Dermis blood vessel endothelial cell (primary cell): ENCODE measurements around the gene PGGHG. TPM values are rescaled to one million over a fixed set of nuclear protein-coding genes. Genes with fewer than 3 reads are reported as not detected.

ENCODE experiments used
- DNase-seq: peaks from one replicate; pipeline ENCODE4 v3.0.0; 2010
- total RNA-seq: library from RNA; depleted of rRNA; stranded (reverse); fragments of >200 nt; gene quantifications from 2 replicates; pipeline ENCODE4 v1.2.3, GENCODE V29; 2014

Gene PGGHG
- total RNA-seq, 1 donor from 2014 or later, result 28.4 TPM

DNA sequence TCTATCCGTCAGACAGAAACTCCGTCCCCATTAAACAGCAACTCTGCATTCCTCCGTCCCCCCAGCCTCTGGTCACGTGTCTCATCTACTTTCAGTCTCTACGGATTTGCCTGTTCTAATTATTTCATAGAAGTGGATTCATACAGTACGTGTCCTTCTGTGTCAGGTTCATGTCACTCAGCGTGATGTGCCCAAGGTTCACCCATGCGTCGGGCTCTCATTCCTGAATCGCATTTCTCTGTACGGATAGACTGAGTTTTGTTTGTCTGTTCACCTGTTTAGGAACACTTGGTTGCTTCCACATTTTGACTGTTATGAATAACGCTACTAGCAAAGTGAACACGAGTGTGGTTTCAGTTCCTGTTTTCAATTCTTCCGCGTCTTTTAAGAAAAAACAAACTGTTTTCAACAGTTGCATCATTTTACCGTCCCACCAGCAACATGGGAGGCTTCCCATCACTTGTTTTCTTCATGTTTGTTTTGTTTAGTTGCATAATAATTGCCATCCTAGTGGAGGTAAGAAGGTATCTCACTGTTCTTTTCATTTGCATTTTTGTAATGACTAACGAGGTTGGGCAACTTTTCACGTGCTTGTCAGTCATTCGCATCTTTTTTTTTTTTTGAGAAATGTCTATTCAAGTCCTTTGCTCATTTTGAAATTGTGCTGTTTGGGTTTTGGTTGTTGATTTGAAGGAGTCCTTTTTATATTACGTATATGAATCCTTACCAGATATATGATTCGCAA lies 19.6 kb upstream of the PGGHG start:
- DNase-seq, result no peak

DNA sequence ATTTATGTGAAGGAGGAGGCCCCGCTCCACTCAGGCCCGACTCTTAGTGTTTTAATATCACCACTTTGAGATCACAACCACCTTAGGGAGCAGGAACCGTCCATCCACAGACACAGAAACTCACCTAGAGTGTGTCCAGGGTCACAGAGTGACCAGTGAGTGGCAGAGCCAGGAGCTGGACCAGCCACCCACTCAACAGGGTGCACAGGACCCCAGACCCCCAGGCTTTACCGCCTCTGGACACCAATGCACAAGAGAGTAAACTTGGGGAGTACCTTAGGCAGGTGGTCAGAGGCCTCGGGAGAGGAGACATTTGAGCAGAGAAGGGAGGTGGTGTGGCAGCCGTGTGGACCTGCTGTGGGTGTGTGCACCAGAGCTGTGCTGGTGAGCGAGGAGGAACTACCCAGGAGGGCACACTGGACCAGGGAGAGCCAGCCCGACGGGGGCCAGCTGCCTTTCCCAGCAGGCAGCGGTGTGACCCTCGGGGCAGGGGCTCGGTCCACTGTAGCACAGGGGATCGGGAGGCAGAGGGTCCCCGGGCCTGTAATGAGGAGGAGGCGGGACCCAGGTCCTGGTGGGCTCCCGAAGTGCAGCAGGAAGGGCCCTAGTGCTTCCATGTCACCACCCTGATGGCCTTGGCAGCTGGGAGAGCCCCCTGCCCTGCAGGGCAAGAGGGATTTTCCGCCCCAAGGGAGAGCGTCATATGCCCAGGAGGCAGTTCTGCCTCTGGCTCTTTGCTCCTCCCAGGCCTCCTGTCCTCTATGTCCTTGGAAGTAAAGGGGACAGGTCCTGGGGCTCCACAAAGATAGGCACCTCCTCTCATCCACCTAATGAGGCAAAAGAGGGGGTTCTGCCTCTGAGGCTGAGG lies 18.2 kb upstream of the PGGHG start:
- DNase-seq, result no peak

DNA sequence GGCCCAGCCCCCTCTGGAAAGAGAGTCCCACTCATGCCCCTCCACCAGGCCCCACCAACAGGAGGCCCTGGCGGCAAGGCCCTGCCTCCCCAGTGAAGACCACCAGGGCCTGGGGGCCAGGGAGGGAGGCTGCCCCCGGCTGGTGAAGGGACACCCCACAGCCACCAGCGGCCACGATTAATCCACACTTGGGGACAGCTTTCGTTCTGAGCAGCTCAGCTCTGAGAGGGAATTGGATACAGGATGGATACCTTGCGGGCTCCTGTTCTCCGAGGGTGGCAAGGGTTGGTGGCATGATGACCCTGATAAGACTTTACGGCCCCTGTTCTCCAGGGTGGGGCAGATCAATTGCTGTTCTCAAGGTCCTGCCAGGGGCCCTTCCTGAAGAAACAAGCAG lies 17.6 kb upstream of the PGGHG start:
- DNase-seq, result no peak

DNA sequence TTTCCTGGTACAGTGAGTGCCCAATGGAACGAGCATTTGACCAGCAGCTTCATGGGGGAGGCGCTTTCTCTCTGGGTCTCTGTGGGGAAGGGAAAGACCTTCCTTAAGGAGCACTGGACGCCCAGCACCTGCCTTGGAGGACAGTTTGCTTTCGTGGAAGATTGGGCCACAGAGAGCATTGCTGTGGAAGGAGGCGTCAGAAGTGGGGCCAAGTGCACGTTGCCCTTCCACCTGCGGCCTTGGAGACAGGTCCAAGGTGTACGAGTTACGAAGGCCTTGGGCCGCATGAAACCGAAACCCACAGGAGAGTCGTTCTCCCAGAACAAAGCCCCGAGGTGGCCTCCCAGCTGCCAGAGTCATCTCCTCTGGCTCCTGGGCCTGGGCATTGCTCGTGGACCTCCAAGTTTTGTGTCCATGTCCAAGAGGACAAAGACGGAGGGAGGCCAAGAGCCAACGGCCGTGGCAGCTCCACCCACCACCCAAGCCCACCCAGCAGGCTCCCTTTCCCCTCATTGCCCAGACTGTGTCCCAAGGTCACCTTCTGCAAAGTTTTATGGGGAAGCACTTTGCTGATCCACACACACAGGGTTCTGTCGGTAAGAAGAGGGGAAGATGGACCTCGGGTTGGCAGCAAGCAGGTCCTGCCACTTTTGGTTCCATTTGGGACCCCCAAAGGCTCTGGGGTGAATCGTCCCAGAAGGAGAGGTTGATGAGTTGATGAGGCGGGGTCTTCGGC lies 16.6 kb upstream of the PGGHG start:
- DNase-seq, result no peak

DNA sequence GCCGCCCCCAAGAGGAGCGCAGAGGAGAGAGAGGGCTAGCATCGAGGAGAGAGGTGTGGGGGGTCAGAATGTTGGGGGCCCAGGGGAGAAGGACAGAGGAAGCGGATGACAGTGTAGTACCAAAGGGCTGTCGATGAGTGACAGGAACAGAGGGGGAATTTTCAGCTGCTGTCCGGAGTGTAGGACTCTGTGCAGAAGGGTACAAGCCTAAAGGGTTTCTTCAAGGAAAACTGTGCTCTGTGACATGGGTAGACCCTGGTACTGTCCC lies 16.1 kb upstream of the PGGHG start:
- DNase-seq, result no peak

DNA sequence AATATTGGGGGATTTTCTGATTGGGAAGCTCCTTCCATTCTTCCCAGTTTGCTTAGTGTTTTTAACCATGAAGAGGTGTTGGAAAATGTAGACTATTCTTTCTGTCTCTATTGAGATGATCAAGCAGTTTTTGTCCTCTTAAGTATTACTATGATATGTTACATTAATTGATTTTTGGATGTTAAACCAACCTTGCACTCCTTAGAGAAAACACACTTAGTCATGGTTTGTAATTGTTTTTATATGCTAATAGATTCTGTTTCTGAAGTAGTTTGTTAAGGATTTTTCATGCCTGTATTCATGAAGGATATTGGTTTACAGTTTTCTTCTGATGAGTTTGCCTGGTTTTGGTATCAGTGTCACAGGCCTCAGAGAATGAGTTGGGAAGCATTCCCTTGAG lies 12.7 kb upstream of the PGGHG start:
- DNase-seq, result no peak

DNA sequence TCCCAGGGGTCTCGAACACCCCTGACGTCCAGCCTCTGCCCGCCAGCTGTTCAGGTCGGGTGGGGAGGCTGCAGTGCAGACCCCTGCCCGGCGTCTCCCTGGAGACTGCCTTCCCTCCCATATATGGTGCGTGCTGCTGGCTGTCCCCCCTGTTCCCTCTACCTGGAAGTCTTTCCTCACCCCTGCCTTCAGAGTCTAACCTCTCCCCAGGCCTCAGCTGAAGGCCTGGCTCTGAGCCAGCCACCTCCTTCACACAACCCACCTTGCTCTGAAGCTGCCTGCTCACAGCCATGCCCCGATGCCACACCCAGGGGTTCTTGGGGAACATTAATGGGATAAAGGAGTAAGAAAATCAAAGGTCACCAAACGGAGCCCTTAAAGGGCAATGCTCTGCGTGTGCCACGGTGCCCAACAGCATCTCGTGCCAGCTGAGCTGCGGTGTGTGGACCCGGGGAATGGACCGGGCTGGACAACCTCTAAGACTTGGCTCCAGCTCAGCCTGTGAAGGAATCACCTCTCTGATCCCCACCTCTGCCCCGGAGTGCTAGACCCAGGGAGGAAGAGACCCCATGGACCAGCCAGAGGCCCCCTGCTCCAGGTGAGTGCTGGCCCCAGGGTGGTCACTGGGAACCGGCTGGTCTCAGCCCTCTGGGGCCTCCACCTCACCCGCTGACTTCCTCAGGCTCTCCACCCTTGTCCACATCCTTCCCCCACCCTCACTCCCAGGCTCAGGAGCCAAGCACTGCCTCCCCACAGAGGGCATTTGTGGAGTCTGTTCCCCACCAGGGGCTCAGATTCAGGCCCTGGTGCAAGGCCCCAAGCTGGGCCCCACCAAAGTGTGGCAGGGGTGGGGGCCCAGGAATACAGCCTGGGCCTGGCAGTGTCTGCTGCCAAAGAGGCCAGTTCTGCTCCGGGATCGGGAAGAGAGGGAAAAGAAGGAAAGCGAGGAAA lies 10.7 kb upstream of the PGGHG start, which contains the start of gene NLRP6:
Gene NLRP6 (plus strand): TSS at position 407 of the 951 bp plus-strand sequence. CDS start 163 bp downstream, at position 570.
- DNase-seq, result no peak

DNA sequence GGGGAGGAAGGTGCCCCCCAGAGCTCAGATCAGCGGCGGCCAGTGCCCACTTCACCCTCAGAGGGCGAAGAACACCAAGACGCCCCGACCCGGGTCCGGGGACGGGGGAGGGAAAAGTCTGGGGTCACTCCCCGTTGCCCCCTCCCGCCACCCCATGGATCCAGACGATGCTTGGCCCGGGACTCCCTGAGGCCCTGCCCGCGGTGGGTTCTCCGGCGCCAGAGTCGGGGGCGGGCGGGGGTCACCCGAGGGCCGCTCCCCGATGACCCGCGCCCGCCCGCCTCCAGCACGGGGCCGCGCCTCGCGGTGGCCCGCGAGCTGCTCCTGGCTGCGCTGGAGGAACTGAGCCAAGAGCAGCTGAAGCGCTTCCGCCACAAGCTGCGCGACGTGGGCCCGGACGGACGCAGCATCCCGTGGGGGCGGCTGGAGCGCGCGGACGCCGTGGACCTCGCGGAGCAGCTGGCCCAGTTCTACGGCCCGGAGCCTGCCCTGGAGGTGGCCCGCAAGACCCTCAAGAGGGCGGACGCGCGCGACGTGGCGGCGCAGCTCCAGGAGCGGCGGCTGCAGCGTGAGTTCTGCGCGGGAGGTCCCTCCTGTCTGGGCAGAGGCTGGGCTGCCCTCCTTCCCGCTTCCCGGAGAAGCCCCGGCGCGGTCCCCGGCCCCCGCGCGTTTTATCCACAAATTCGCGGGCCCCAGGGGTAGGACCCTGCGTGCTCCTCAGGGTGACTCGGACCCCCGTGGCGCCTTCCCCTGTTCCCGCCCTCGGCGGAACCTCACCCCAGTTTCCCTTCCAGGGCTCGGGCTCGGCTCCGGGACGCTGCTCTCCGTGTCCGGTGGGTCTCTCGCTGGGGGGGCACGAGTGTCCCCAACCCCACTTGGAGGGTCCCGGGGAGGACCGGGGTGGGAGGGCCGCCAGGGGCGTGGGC lies 9.6 kb upstream of the PGGHG start:
- no peak for DNase-seq

DNA sequence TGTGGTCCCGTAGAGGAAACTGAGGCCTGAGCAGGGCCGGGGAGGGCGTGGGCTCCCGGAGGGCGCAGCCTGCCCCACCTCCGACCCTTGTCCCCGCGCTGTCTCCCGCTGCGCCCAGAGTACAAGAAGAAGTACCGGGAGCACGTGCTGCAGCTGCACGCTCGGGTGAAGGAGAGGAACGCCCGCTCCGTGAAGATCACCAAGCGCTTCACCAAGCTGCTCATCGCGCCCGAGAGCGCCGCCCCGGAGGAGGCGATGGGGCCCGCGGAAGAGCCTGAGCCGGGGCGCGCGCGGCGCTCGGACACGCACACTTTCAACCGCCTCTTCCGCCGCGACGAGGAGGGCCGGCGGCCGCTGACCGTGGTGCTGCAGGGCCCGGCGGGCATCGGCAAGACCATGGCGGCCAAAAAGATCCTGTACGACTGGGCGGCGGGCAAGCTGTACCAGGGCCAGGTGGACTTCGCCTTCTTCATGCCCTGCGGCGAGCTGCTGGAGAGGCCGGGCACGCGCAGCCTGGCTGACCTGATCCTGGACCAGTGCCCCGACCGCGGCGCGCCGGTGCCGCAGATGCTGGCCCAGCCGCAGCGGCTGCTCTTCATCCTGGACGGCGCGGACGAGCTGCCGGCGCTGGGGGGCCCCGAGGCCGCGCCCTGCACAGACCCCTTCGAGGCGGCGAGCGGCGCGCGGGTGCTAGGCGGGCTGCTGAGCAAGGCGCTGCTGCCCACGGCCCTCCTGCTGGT lies 8.8 kb upstream of the PGGHG start:
- DNase-seq, result peak; percentile 53

DNA sequence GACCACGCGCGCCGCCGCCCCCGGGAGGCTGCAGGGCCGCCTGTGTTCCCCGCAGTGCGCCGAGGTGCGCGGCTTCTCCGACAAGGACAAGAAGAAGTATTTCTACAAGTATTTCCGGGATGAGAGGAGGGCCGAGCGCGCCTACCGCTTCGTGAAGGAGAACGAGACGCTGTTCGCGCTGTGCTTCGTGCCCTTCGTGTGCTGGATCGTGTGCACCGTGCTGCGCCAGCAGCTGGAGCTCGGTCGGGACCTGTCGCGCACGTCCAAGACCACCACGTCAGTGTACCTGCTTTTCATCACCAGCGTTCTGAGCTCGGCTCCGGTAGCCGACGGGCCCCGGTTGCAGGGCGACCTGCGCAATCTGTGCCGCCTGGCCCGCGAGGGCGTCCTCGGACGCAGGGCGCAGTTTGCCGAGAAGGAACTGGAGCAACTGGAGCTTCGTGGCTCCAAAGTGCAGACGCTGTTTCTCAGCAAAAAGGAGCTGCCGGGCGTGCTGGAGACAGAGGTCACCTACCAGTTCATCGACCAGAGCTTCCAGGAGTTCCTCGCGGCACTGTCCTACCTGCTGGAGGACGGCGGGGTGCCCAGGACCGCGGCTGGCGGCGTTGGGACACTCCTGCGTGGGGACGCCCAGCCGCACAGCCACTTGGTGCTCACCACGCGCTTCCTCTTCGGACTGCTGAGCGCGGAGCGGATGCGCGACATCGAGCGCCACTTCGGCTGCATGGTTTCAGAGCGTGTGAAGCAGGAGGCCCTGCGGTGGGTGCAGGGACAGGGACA lies 8.0 kb upstream of the PGGHG start:
- DNase-seq, result no peak

DNA sequence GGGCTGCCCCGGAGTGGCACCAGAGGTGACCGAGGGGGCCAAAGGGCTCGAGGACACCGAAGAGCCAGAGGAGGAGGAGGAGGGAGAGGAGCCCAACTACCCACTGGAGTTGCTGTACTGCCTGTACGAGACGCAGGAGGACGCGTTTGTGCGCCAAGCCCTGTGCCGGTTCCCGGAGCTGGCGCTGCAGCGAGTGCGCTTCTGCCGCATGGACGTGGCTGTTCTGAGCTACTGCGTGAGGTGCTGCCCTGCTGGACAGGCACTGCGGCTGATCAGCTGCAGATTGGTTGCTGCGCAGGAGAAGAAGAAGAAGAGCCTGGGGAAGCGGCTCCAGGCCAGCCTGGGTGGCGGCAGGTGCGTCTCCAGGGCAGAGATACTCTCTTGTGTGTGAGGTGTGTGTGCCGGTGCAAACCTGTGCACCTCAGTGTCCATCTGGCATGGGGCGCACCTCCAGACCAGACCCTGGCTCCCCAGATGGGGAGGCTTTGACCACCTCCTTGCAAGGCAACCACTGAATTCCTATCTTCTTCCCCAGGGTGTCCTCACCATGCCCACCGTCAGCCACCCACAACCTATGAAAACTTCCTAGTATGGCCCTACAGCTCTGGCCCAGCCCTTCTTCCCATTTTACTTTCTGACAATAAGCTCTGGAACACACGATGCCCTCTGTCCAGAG lies 7.3 kb upstream of the PGGHG start:
- DNase-seq, result no peak

DNA sequence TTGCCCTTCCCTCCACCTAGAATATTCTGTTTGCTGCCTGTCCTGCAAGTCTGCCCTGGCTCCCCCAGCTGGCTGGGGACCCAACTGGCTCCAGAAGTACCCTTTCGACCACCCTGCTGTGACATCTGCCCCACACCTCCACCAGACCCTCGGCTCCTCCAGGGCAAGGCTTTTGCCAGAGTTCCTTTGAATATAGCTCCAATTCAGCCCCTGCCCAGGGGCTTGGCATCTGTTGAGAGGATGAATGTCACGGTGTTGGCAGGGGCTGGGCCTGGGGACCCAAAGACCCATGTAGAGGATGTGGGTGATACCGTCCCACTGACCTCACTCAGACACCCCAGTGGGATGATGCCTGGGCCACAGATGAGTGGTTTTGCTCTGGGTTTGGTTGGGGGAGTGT lies 6.8 kb upstream of the PGGHG start:
- DNase-seq, result no peak

DNA sequence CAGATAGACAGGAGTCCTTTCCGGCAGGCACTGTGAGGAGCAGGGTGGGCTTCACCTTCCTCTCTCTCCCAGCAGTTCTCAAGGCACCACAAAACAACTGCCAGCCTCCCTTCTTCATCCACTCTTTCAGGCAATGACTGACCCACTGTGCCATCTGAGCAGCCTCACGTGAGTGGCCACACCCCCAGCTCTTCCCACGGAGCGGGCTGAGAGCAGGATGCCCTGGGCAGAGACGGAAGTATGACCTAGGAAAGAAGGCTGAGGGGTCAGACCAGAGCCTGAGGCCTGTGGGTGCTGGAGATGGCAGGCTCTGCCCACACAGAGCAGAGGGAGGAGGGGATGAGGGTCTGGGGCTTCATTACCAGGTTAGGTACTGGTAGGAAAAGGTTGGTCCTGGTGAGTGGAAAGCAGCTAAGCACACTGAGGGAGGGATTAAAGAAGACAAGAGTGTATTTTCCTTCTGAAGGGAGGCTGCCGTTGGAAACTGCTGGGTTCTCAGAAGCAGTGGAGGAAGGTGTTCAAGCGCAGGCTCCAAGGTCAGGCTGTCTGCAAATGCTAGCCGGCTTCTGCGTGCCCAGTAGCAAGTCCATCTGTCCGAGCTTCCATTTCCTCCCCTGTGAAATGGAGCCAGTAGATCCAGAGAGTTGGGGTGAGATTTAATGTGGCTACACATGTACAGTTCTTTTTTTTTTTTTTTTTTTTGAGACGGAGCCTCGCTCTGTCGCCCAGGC lies 6.1 kb upstream of the PGGHG start:
- no peak for DNase-seq

DNA sequence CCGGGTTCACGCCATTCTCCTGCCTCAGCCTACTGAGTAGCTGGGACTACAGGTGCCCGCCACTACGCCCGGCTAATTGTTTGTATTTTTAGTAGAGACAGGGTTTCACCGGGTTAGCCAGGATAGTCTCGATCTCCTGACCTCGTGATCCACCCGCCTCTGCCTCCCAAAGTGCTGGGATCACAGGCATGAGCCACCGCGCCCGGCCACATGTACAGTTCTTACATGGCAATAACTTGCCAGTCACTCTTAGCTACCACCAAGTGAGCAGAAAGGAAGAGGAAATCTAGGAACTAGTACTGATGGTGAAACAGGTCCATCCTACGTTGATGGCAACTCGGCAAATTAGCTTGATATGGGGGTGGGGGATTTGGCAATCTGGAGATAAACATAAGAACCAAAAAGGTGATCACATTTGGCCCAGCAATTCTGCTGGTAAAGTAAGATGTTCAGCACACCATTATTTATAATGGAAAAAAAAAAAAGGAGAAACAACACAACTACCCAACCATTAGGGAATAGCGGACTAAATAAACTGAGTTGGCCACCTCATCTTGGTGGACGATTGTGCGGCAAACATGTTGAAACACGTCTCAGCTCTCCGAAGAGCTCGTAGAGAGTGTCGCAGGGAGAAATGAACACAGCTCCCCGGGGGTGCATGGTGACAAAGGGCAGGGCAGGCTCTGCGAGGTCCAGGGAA lies 5.4 kb upstream of the PGGHG start:
- no peak for DNase-seq

DNA sequence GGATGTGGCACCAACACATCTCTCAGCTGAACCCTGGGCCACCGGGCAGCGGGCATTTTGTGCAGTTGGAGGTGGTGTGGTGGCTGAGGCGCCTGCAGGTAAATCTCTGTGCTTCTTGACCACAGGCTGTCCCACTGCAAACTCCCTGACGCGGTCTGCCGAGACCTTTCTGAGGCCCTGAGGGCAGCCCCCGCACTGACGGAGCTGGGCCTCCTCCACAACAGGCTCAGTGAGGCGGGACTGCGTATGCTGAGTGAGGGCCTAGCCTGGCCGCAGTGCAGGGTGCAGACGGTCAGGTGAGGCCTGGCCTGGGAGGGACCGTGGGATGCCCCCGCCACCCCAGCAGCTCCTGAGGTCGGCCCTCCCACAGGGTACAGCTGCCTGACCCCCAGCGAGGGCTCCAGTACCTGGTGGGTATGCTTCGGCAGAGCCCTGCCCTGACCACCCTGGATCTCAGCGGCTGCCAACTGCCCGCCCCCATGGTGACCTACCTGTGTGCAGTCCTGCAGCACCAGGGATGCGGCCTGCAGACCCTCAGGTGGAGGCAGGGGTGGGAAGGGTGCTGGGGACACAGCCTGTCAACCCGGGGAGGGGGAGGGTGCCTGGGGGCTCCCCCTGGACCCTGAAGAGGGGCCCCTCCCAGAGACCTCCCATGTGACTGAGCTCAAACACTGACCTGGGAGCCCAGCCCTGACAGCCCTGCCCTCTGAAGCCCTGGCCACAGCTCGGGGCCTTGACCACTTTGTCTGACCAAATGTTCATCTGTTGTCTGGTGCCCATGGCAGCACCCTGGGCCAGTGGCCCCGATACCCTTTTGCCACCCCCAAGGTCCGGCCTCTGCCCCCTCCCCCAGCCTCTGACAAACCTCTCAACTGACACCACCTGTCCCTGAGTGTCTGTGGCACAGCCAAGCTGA lies 4.6 kb upstream of the PGGHG start:
- DNase-seq, result no peak
